Testis (tissue), 3 donors: Measurements from ENCODE around the gene KRTAP4-1. TPM values are rescaled to one million over a fixed set of nuclear protein-coding genes. Genes with fewer than 3 reads are reported as not detected.
"Not testable (repeated sequence)": the region's sequence is repeated elsewhere in the genome, so short reads cannot be mapped to it uniquely, and the experiment has no call there.

Experiments used
- DNase-seq: peaks from one replicate; pipeline ENCODE4 v3.0.0-alpha.2; 2019
- H3K27ac ChIP-seq, 2 donors: fragments of 200-600 bp; sonication (generic); one replicate each; pipeline ENCODE4 v1.5.1; 2019
- H3K27me3 ChIP-seq: fragments of 200-600 bp; sonication (generic); one replicate; pipeline ENCODE4 v1.5.1; 2019
- H3K36me3 ChIP-seq: fragments of 200-600 bp; sonication (generic); one replicate; pipeline ENCODE4 v1.5.1; 2017; ENCODE audit warnings: low read depth; ENCODE audit errors: missing control alignments
- H3K4me1 ChIP-seq: fragments of 200-600 bp; sonication (generic); one replicate; pipeline ENCODE4 v1.5.1; 2019
- H3K4me3 ChIP-seq, 2 donors: fragments of 200-600 bp; sonication (generic); one replicate each; pipeline ENCODE4 v1.5.1; 2017 to 2019
- H3K9me3 ChIP-seq: fragments of 200-600 bp; sonication (generic); one replicate; pipeline ENCODE4 v1.5.1; 2017
- POLR2A ChIP-seq: fragments of 450-650 bp; IDR thresholded peaks from one replicate; pipeline ENCODE4 v1.6.1; 2017; ENCODE audit warnings: antibody characterized with exemption, mild to moderate bottlenecking, moderate library complexity
- WGBS, 2 donors: methylation state at CpG; one replicate each; pipeline ENCODE4 v1.1.5; 2018; 5-methylcytosine and 5-hydroxymethylcytosine counted together
- intact Hi-C: fragments of 100-400 bp; cut with DNase I; formaldehyde crosslinking; loops from one replicate; pipeline ENCODE4 v1.15.1; 2023; ENCODE audit warnings: low total_unique reads
- polyA plus RNA-seq: library from polyadenylated mRNA; stranded (reverse); fragments of 350-450 nt; fragmentation: Illumina TruSeq; extraction: RNeasy Lipid Tissue Mini Kit (QIAGEN cat#74804); gene quantifications from one replicate; pipeline ENCODE4 v1.2.3, GENCODE V29; 2014; ENCODE audit warnings: low read depth, low replicate concordance; ENCODE audit not compliant: insufficient read depth
- total RNA-seq, 2 donors: library from RNA; depleted of rRNA; stranded (reverse); fragments of >200 nt; gene quantifications; one replicate each; pipeline ENCODE4 v1.2.3, GENCODE V29; 2016
- TF ChIP-seq, protein P1 (sequence below), 3 experiments: fragments of 450-650 bp in 2 of 3; fragments of 200-600 bp in 1 of 3; sonication (generic) in 1 of 3; IDR thresholded peaks; one replicate each; pipeline ENCODE4 v1.5.1; 2016 to 2019; ENCODE audit warnings: antibody characterized with exemption in 3 of 3, mild to moderate bottlenecking in 2 of 3, moderate library complexity in 1 of 3

KRTAP4-1 gene
- total and polyA plus RNA-seq, 3 donors from 2014 or later, result not detected

- intact Hi-C loops, result no loop called here
- no peaks in the 10 kb centered on the region for H3K4me1 ChIP-seq
- no peak for DNase-seq
- H3K4me3 ChIP-seq, result no peak within 1 kb of the TSS
- H3K27me3 ChIP-seq, result no peaks in the 10 kb centered on the region
- WGBS, 2 donors, result 45 to 67% methylated on average over 2 of the region's 2 CpGs
- H3K9me3 ChIP-seq, result no peaks in the 10 kb centered on the region
- H3K36me3 ChIP-seq, result no peaks in the 10 kb centered on the region
- TF ChIP-seq POLR2A, result no peak
- TF ChIP-seq, protein P1, sequence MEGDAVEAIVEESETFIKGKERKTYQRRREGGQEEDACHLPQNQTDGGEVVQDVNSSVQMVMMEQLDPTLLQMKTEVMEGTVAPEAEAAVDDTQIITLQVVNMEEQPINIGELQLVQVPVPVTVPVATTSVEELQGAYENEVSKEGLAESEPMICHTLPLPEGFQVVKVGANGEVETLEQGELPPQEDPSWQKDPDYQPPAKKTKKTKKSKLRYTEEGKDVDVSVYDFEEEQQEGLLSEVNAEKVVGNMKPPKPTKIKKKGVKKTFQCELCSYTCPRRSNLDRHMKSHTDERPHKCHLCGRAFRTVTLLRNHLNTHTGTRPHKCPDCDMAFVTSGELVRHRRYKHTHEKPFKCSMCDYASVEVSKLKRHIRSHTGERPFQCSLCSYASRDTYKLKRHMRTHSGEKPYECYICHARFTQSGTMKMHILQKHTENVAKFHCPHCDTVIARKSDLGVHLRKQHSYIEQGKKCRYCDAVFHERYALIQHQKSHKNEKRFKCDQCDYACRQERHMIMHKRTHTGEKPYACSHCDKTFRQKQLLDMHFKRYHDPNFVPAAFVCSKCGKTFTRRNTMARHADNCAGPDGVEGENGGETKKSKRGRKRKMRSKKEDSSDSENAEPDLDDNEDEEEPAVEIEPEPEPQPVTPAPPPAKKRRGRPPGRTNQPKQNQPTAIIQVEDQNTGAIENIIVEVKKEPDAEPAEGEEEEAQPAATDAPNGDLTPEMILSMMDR (IDR thresholded peaks at IDR 0.05), result no peak
- no peak within 1 kb of the TSS for H3K27ac ChIP-seq
Measured at GRCh38 chr17:41149652-41149985, 35.1 kb downstream of the KRTAP4-1 start, which contains the start of gene KRTAP4-5. KRTAP4-5 (minus strand) TSS chr17:41149825; CDS start chr17:41149767, 58 bp downstream.

DNA sequence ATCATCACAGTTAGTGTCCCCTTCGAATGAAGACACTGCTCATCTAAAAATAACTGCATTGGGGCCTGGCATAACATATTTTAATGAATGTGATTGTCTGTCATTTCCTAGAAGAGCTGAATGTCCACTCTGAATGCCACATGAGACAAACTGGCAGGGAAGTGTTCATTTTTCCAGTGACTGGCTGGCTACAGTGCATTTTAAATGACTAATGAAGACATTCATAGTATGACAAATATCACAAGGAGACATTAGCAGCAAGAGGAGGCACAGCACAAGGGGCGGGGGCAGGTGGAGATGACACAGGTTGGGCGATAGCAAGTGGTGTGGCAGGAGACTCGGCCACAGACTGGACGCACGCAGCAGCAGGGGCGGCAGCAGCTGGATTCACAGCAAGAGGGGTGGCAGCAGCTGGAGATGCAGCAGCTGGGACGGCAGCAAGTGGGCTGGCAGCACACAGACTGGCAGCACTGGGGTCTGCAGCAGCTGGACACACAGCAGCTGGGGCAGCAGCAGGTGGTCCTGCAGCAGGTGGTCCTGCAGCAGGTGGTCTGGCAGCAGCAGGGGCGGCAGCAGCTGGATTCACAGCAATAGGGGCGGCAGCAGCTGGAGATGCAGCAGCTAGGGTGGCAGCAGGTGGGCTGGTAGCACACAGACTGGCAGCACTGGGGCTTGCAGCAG is 35.6 kb downstream of the KRTAP4-1 start:
- H3K9me3 ChIP-seq, DNase-seq, H3K27me3 ChIP-seq, H3K4me1 ChIP-seq, intact Hi-C loops, H3K27ac ChIP-seq, H3K4me3 ChIP-seq, H3K36me3 ChIP-seq: not testable (repeated sequence)
- 85 to 88% methylated on average over 10 of the region's 10 CpGs for WGBS, 2 donors

GRCh38 chr17:41147531-41148204 is 37.0 kb downstream of the KRTAP4-1 start:
- Histone ChIP-seq H3K27ac (no peak overlapping the region), H3K36me3 (no peaks in the 10 kb centered on the region), H3K4me3 (no peak overlapping the region), H3K4me1 (no peaks in the 10 kb centered on the region), H3K27me3 (no peaks in the 10 kb centered on the region), H3K9me3 (no peaks in the 10 kb centered on the region)
- intact Hi-C loops, result no loop called here
- DNase-seq, result no peak
- TF ChIP-seq, protein P1 (IDR thresholded peaks at IDR 0.05), result no peak
- TF ChIP-seq POLR2A, result no peak
- 93% methylated on average over 2 of the region's 2 CpGs for WGBS, 2 donors

DNA sequence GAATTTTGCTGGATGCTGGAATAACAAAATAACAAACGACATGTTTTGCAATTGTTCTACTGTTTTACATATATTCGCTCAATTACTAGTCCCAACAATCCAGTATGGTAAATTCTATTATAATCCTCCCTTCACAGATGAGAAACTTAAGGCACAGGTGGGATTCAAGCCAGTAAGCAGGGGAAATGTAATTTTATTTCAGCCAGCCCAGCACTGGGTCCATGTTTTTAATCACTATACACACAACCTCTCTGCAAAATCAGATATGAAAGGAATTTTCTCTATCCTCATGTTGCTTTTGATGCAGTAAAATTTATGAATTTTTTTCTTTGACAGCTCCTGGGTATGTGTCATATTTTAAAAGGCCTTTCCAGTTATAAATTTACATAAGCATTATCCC is 39.5 kb downstream of the KRTAP4-1 start:
- Histone ChIP-seq H3K4me3 (no peak overlapping the region), H3K36me3 (no peaks in the 10 kb centered on the region), H3K27ac (no peak overlapping the region), H3K27me3 (no peaks in the 10 kb centered on the region), H3K9me3 (no peaks in the 10 kb centered on the region), H3K4me1 (no peaks in the 10 kb centered on the region)
- WGBS, 2 donors, result 89 to 90% methylated on average over 2 of the region's 2 CpGs
- TF ChIP-seq, protein P1 (IDR thresholded peaks at IDR 0.05), result no peak
- TF ChIP-seq POLR2A, result no peak
- no peak for DNase-seq
- intact Hi-C loops, result no loop called here

DNA sequence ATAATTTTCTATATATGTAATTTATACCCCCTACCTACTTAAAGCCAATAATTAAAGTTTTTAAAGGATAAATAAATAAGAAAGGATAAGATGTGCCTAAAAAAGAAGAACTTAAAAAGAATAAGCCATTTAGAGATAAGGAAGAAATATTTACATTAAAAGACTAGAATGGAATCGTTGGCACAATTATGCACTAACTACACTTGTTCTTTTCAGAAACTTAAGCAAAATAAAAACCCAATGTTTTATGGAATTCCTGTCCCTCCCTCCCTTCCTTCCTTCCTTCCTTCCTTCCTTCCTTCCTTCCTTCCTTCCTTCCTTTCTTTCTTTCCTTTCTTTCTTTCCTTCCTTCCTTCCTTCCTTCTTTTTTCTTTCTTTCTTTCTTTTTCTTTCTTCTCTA is 39.9 kb downstream of the KRTAP4-1 start:
- no peak overlapping the region for H3K4me3 ChIP-seq
- 84 to 93% methylated on average over 1 of the region's 1 CpG for WGBS, 2 donors
- H3K27me3 ChIP-seq, result no peaks in the 10 kb centered on the region
- H3K9me3 ChIP-seq, result no peaks in the 10 kb centered on the region
- no peak overlapping the region for H3K27ac ChIP-seq
- no peak for DNase-seq
- TF ChIP-seq POLR2A, result no peak
- TF ChIP-seq, protein P1 (IDR thresholded peaks at IDR 0.05), result no peak
- intact Hi-C loops, result no loop called here
- no peaks in the 10 kb centered on the region for H3K36me3 ChIP-seq
- H3K4me1 ChIP-seq, result no peaks in the 10 kb centered on the region
